HFF-Myc (cell line): ENCODE data around the gene SLC10A1.
A peak's percentile ranks its signal among the peaks of the same experiment; 100 is the strongest.
"Not testable (repeated sequence)": the region's sequence is repeated elsewhere in the genome, so short reads cannot be mapped to it uniquely, and the experiment has no call there.

Source experiments
- DNase-seq: peaks from one replicate; pipeline ENCODE4 v3.0.0-alpha.2; 2011; ENCODE audit warnings: low read depth; ENCODE audit errors: extremely low read depth
- H3K4me3 ChIP-seq: replicated peaks from 2 replicates; pipeline ENCODE4 v1.5.1; 2011; ENCODE audit warnings: low read depth, mild to moderate bottlenecking, control low read depth, low read length
- CTCF ChIP-seq: IDR thresholded peaks from 2 replicates; pipeline ENCODE4 v1.5.1; 2012; ENCODE audit warnings: mild to moderate bottlenecking, low read depth, low read length, control low read depth; ENCODE audit errors: missing control alignments

SLC10A1 gene

GRCh38 chr14:69755296-69755695 lies 41.7 kb downstream of the SLC10A1 start:
- DNase-seq = peak; percentile 14
- TF ChIP-seq CTCF = no peak

GRCh38 chr14:69754487-69754886 lies 42.6 kb downstream of the SLC10A1 start:
- TF ChIP-seq CTCF = no peak
- DNase-seq = no peak
- H3K4me3 ChIP-seq = no peak overlapping the region

More at GRCh38 chr14:69755296-69755695, 41.7 kb downstream of the SLC10A1 start:
- no peak overlapping the region for H3K4me3 ChIP-seq

- no peak overlapping the region for H3K4me3 ChIP-seq
- no peak for DNase-seq
- TF ChIP-seq CTCF = no peak
Observed at GRCh38 chr14:69753860-69754259, 43.2 kb downstream of the SLC10A1 start.

GRCh38 chr14:69752773-69753172 lies 44.3 kb downstream of the SLC10A1 start:
- no peak overlapping the region for H3K4me3 ChIP-seq
- DNase-seq = no peak
- no peak for TF ChIP-seq CTCF

DNA sequence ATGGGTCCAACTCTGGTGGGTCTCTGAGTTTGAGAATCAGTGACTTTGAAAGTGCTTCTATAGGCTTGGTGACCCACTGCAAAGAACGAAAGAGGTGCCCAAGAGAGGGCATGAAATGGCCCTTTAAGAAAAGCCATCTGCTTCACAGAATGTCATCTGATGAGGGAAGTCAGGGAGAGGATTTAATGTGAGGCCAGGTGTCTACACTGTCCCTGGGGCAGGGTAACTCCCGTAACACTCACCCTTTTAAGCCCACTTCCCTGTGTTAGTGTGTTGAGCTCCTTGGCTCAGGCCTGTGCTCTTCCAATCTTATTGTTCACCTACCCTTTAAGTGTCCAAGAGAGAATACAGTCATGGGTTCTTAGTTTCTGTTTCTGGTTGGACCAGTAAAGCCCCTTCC lies 46.5 kb downstream of the SLC10A1 start:
- H3K4me3 ChIP-seq = no peak overlapping the region
- TF ChIP-seq CTCF = no peak
- DNase-seq = no peak

DNA sequence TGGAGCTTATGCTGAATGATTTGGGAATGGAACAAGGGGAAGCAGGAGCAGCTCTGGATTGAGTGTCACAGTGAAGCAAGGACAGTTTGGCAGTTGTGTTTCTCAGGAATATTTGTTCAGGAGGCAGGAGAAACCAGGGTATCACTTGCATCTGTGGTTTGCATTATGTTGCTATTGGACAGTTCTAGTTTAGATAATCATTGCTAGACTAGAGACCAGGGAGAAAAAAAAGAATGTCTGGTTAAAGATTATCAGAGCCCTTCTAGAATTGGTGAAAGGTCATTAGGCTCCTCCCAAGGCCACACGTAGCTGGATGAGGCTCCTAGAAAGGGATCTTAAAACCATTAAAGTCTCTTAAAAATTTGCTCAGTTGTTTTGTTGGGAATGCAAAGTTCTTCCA lies 47.1 kb downstream of the SLC10A1 start:
- DNase-seq = no peak
- no peak for TF ChIP-seq CTCF
- H3K4me3 ChIP-seq = no peak overlapping the region

DNA sequence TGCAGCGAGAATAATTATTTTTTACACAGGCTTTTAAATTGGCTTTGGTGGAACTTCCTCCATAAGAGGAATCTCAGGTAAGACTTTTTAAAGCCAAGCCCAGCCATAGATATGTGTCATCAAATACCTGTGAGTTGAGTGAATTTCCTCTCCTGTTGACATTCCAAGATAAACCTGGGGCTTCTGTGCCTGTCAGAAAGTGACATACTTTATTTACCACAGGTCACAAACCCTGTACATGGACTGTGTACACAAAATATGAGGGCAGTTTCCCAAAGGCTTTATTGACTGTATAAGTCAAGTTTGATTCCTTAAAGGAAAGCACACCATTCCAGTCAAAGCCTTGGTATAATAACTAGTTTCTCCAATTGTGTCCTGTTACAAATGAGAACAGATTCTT lies 56.0 kb downstream of the SLC10A1 start:
- no peak for TF ChIP-seq CTCF
- DNase-seq = no peak
- no peak overlapping the region for H3K4me3 ChIP-seq

GRCh38 chr14:69736405-69736804 lies 60.6 kb downstream of the SLC10A1 start:
- DNase-seq, H3K4me3 ChIP-seq: not testable (repeated sequence)

DNA sequence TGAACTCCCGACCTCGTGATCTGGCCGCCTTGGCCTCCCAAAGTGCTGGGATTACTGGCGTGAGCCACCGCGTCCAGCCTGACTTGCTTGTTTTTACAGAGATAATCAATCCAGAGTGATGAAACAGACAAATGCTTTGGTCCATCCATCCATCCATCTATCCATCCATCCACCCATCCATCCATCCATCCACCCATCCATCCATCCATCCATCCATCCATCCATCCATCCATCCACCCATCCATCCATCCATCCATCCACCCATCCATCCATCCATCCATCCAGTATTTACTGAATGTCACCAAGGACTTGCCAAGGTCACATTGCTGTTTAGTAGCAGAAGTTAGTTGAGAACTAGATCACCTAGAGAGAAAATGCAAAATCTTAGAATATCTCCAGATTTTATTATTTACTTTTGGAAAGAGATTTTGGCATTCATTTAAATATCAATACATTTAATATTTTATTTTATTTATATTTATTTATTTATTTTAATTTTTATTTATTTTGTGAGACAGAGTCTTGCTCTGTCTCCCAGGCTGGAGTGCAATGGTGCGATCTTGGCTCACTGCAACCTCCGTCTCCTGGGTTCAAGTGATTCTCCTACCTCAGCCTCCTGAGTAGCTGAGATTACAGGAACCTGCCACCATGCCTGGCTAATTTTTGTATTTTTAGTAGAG lies 65.0 kb downstream of the SLC10A1 start:
- H3K4me3 ChIP-seq = not testable (repeated sequence)

More for the DNA sequence above, 65.0 kb downstream of the SLC10A1 start:
- DNase-seq = not testable (repeated sequence)
